ENCODE data around the gene ZNF79.
A peak's percentile ranks its signal among the peaks of the same experiment; 100 is the strongest.

The ZNF79 gene

GRCh38 chr9:127428348-127428747 is 4.2 kb downstream of the ZNF79 start:
- Histone ChIP-seq H3K27ac (ENCODE audit: low read length) (no peak overlapping the region), H3K27me3 (ENCODE audit: control insufficient read depth in 1 of 2, insufficient read depth in 2 of 2, low read length in 2 of 2) (no peaks in the 10 kb centered on the region), H3K4me1 (ENCODE audit: control insufficient read depth, insufficient read depth, low read length) (peaks cover 12% of the 10 kb centered on the region), H3K4me3 (ENCODE audit: low read length in 2 of 2) (no peak overlapping the region), H3K9ac (ENCODE audit: low read length in 2 of 2) (no peak overlapping the region), H3K9me3 (ENCODE audit: control insufficient read depth in 2 of 2, low read length in 2 of 2) (no peaks in the 10 kb centered on the region), H3K36me3 (ENCODE audit: control insufficient read depth in 2 of 2, insufficient read depth in 2 of 2, low read length in 2 of 2) (peaks cover 13 to 27% of the 10 kb centered on the region in 2 donors)

- Histone ChIP-seq H3K9ac (ENCODE audit: low read length in 2 of 2) (no peak overlapping the region), H3K27me3 (ENCODE audit: control insufficient read depth in 1 of 2, insufficient read depth in 2 of 2, low read length in 2 of 2) (no peaks in the 10 kb centered on the region), H3K4me3 (ENCODE audit: low read length in 2 of 2) (no peak overlapping the region), H3K36me3 (ENCODE audit: control insufficient read depth in 2 of 2, insufficient read depth in 2 of 2, low read length in 2 of 2) (peaks cover 32 to 45% of the 10 kb centered on the region in 2 donors), H3K9me3 (ENCODE audit: control insufficient read depth in 2 of 2, low read length in 2 of 2) (no peaks in the 10 kb centered on the region), H3K4me1 (ENCODE audit: control insufficient read depth, insufficient read depth, low read length) (peaks cover 5% of the 10 kb centered on the region), H3K27ac (ENCODE audit: low read length) (no peak overlapping the region)
These were observed 6.2 kb downstream of the ZNF79 start for GRCh38 chr9:127430415-127430814.

- H3K27ac ChIP-seq (ENCODE audit: low read length) = no peak overlapping the region
- peaks cover 63 to 76% of the 10 kb centered on the region in 2 donors for H3K36me3 ChIP-seq (ENCODE audit: control insufficient read depth in 2 of 2, insufficient read depth in 2 of 2, low read length in 2 of 2)
These were observed 13.5 kb downstream of the ZNF79 start for GRCh38 chr9:127437497-127438264.

GRCh38 chr9:127438394-127438793 is 14.2 kb downstream of the ZNF79 start:
- H3K27ac ChIP-seq (ENCODE audit: low read length) = no peak overlapping the region
- no peak overlapping the region for H3K4me3 ChIP-seq (ENCODE audit: low read length in 2 of 2)
- H3K36me3 ChIP-seq (ENCODE audit: control insufficient read depth in 2 of 2, insufficient read depth in 2 of 2, low read length in 2 of 2) = peaks cover 59 to 74% of the 10 kb centered on the region in 2 donors
- no peaks in the 10 kb centered on the region for H3K27me3 ChIP-seq (ENCODE audit: control insufficient read depth in 1 of 2, insufficient read depth in 2 of 2, low read length in 2 of 2)
- H3K9me3 ChIP-seq (ENCODE audit: control insufficient read depth in 2 of 2, low read length in 2 of 2) = no peaks in the 10 kb centered on the region
- no peak overlapping the region for H3K9ac ChIP-seq (ENCODE audit: low read length in 2 of 2)
- H3K4me1 ChIP-seq (ENCODE audit: control insufficient read depth, insufficient read depth, low read length) = no peaks in the 10 kb centered on the region

More at GRCh38 chr9:127437497-127438264, 13.5 kb downstream of the ZNF79 start:
- no peaks in the 10 kb centered on the region for H3K4me1 ChIP-seq (ENCODE audit: control insufficient read depth, insufficient read depth, low read length)
- no peaks in the 10 kb centered on the region for H3K9me3 ChIP-seq (ENCODE audit: control insufficient read depth in 2 of 2, low read length in 2 of 2)
- H3K4me3 ChIP-seq (ENCODE audit: low read length in 2 of 2) = no peak overlapping the region
- H3K9ac ChIP-seq (ENCODE audit: low read length in 2 of 2) = no peak overlapping the region
- no peaks in the 10 kb centered on the region for H3K27me3 ChIP-seq (ENCODE audit: control insufficient read depth in 1 of 2, insufficient read depth in 2 of 2, low read length in 2 of 2)

- Histone ChIP-seq H3K9ac (ENCODE audit: low read length in 2 of 2) (no peak overlapping the region), H3K27me3 (ENCODE audit: control insufficient read depth in 1 of 2, insufficient read depth in 2 of 2, low read length in 2 of 2) (no peaks in the 10 kb centered on the region), H3K27ac (ENCODE audit: low read length) (no peak overlapping the region), H3K9me3 (ENCODE audit: control insufficient read depth in 2 of 2, low read length in 2 of 2) (no peaks in the 10 kb centered on the region), H3K36me3 (ENCODE audit: control insufficient read depth in 2 of 2, insufficient read depth in 2 of 2, low read length in 2 of 2) (peaks cover 53 to 70% of the 10 kb centered on the region in 2 donors), H3K4me3 (ENCODE audit: low read length in 2 of 2) (no peak overlapping the region), H3K4me1 (ENCODE audit: control insufficient read depth, insufficient read depth, low read length) (peaks cover 6% of the 10 kb centered on the region)
These were observed 20.2 kb downstream of the ZNF79 start for GRCh38 chr9:127444283-127444920.

- H3K36me3 ChIP-seq (ENCODE audit: control insufficient read depth in 2 of 2, insufficient read depth in 2 of 2, low read length in 2 of 2) = peaks cover 50 to 70% of the 10 kb centered on the region in 2 donors
- H3K4me3 ChIP-seq (ENCODE audit: low read length in 2 of 2) = no peak overlapping the region
- H3K9me3 ChIP-seq (ENCODE audit: control insufficient read depth in 2 of 2, low read length in 2 of 2) = no peaks in the 10 kb centered on the region
- H3K9ac ChIP-seq (ENCODE audit: low read length in 2 of 2) = no peak overlapping the region
- H3K27ac ChIP-seq (ENCODE audit: low read length) = peak overlapping the region; percentile 11
- peaks cover 13% of the 10 kb centered on the region for H3K4me1 ChIP-seq (ENCODE audit: control insufficient read depth, insufficient read depth, low read length)
- no peaks in the 10 kb centered on the region for H3K27me3 ChIP-seq (ENCODE audit: control insufficient read depth in 1 of 2, insufficient read depth in 2 of 2, low read length in 2 of 2)
These were observed 21.0 kb downstream of the ZNF79 start for GRCh38 chr9:127444921-127445850.

- peaks cover 49 to 62% of the 10 kb centered on the region in 2 donors for H3K36me3 ChIP-seq (ENCODE audit: control insufficient read depth in 2 of 2, insufficient read depth in 2 of 2, low read length in 2 of 2)
- no peaks in the 10 kb centered on the region for H3K9me3 ChIP-seq (ENCODE audit: control insufficient read depth in 2 of 2, low read length in 2 of 2)
- H3K4me1 ChIP-seq (ENCODE audit: control insufficient read depth, insufficient read depth, low read length) = peaks cover 19% of the 10 kb centered on the region
- peak overlapping the region; percentile 11 for H3K27ac ChIP-seq (ENCODE audit: low read length)
- no peaks in the 10 kb centered on the region for H3K27me3 ChIP-seq (ENCODE audit: control insufficient read depth in 1 of 2, insufficient read depth in 2 of 2, low read length in 2 of 2)
- no peak overlapping the region for H3K9ac ChIP-seq (ENCODE audit: low read length in 2 of 2)
- no peak overlapping the region for H3K4me3 ChIP-seq (ENCODE audit: low read length in 2 of 2)
These were observed 21.9 kb downstream of the ZNF79 start for GRCh38 chr9:127445851-127446712.

GRCh38 chr9:127446713-127447415 is 22.7 kb downstream of the ZNF79 start:
- Histone ChIP-seq H3K27ac (ENCODE audit: low read length) (no peak overlapping the region), H3K4me3 (ENCODE audit: low read length in 2 of 2) (no peak overlapping the region), H3K36me3 (ENCODE audit: control insufficient read depth in 2 of 2, insufficient read depth in 2 of 2, low read length in 2 of 2) (peaks cover 44 to 60% of the 10 kb centered on the region in 2 donors), H3K9me3 (ENCODE audit: control insufficient read depth in 2 of 2, low read length in 2 of 2) (no peaks in the 10 kb centered on the region), H3K27me3 (ENCODE audit: control insufficient read depth in 1 of 2, insufficient read depth in 2 of 2, low read length in 2 of 2) (no peaks in the 10 kb centered on the region), H3K4me1 (ENCODE audit: control insufficient read depth, insufficient read depth, low read length) (peaks cover 21% of the 10 kb centered on the region), H3K9ac (ENCODE audit: low read length in 2 of 2) (no peak overlapping the region)

- Histone ChIP-seq H3K27ac (ENCODE audit: low read length) (no peak overlapping the region), H3K36me3 (ENCODE audit: control insufficient read depth in 2 of 2, insufficient read depth in 2 of 2, low read length in 2 of 2) (peaks cover 44 to 59% of the 10 kb centered on the region in 2 donors), H3K27me3 (ENCODE audit: control insufficient read depth in 1 of 2, insufficient read depth in 2 of 2, low read length in 2 of 2) (no peaks in the 10 kb centered on the region), H3K4me3 (ENCODE audit: low read length in 2 of 2) (no peak overlapping the region), H3K9ac (ENCODE audit: low read length in 2 of 2) (no peak overlapping the region), H3K9me3 (ENCODE audit: control insufficient read depth in 2 of 2, low read length in 2 of 2) (no peaks in the 10 kb centered on the region), H3K4me1 (ENCODE audit: control insufficient read depth, insufficient read depth, low read length) (peaks cover 28% of the 10 kb centered on the region)
These were observed 23.4 kb downstream of the ZNF79 start for GRCh38 chr9:127447416-127448111.

Data from stomach smooth muscle (tissue), 2 donors.